GM19395 (cell line): ENCODE measurements around the gene ANLN.
"Not testable (repeated sequence)": the region's sequence is repeated elsewhere in the genome, so short reads cannot be mapped to it uniquely, and the experiment has no call there.

Experiments
- ATAC-seq: cut with Tn5 transposase; IDR thresholded peaks from one replicate; pipeline ENCODE4 v1.9.1; 2021; ENCODE audit warnings: mild to moderate bottlenecking, moderate library complexity; ENCODE audit not compliant: unreplicated experiment

ANLN gene

DNA sequence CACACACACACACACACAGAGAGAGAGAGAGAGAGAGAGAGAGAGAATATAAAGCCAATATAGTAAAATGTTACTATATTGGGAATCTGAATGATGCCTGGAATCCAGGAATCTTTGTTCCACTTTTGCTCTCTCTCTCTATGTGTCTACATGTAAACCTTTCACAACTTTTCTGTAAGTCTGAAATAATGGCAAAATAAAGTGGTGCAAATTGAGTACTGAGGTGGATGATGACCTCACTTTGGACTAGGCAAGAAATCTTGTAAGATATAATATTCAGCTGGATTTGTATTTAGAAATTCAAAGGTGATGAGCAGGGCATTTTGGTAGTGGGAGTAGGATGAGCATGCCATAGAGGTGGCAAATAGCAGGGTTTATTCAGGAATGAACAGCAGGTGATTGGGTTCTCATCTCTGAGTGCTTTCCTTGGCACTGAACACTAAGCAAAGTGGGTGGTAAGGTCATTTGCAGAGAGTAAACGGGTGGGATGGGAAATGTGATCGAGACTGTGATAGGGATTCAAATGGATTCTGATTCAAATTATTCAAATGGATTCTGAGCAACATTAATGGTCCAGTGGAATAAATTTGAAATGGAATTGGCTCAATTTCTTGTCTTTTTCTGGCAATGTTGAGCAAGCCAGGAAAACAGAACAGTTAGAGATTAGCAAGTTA is 9.7 kb upstream of the ANLN start:
- no peak for ATAC-seq

GRCh38 chr7:36381056-36381455 is 8.6 kb upstream of the ANLN start:
- ATAC-seq = no peak

GRCh38 chr7:36383284-36383683 is 6.4 kb upstream of the ANLN start:
- not testable (repeated sequence) for ATAC-seq

DNA sequence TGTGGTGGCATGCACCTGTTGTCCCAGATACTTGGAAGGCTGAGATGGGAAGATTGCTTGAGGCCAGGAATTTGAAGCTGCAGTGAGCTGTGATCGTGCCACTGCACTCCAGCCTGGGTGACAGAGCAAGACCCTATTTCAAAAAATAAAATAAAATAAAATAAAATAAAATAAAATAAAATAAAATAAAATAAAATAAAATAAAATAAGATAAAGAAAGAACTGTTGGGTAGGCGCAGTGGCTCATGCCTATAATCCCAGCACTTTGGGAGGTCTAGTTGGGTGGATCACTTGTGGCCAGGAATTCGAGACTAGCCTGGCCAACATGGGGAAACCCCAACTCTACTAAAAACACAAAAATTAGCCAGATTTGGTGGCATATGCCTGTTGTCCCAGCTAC is 4.0 kb upstream of the ANLN start:
- ATAC-seq = not testable (repeated sequence)

DNA sequence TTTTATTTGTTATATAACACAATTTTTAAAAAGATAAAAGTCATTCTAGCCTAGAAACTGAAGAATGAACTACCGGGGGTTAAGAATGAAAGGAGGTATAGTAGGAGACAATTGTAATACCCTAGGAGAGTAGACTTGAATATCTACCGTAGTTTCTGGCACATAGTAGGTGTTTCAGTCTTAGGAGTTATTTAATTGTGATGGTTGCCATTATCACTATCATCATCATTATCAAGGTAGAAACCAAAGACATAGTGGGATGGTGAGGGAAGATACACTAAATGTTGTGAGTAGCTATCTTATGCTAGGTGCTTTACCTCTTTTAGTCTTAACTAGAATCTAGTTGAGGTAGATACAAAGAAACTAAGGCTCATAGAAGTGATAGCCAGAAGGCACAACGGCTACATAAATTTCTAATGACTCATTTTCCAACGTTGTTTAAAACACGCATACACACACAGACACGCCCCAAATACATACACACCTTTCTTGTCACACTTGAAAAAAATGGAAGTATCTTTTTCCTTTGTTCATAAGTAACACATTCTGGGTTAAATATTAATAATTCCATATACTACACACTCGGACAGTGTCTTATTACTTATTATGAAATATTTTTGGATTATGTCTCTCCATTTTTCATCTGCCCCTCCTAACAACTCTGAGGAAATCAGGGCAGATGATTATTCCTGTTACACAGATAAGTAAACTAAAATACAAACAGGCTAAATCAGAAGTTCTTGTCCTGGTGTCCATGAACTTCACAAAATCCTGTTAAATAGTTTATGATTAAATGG is 2.0 kb upstream of the ANLN start:
- no peak for ATAC-seq

DNA sequence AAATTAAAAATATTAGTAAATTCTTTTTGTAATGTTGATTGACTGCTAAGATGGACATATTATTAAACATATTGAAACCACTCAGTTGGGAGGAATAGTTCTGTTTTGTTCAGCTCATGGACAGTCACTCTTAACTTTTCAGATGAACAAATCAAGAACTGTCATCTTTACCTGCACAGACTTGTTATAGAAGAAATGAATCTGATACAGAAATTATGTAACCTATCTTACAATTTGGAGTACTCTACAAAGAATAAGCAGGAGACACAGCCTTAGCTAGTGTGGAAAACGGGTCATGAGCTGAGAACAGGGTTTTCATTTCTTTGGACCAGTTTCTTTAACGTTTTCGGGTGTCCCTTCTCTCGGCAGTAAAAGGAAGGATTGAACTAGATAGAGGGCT is 1.2 kb upstream of the ANLN start:
- ATAC-seq = no peak

DNA sequence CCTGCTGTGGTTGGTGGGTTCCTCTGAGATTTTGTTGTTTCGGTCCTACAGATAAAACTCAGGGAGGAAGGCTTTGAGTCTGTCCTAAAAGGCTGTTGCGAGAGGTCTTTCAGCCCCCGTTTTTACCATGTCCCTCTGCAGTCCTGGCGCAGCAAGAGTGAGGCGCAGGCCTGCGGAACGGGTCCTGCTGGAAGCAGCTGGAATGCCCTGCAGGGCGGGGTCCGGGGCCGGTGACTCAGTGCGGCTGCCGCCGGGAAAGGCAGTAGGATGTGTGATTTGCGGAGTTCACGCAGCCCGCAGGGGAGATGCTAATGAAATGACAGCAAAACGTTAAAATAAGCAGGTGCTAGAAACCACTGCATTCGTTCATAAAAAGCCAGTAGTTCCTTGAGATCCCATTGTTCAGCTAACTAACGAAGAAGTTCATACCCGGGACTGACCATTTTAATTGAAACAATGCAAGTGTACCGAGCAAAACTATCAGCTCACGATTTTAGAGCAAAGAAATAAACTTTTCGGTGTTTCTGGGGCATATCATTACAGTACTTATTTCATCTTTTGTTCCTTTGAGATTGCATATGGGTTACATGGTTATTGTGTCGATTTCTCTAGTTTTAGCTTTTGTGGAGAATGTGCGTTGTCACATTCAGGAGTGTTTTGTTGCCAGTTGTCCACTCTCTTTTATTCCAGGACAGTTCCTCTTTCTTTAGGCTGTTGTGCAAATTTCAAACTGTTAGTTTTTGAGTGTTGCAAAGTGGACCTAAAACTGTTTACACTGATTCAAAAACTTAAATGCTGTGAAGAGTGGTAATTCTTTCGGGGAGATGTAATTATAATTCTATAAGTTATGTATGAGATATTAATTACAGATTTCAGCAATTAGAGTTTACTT is 783 bp downstream of the ANLN start:
- peak; percentile 43 for ATAC-seq

DNA sequence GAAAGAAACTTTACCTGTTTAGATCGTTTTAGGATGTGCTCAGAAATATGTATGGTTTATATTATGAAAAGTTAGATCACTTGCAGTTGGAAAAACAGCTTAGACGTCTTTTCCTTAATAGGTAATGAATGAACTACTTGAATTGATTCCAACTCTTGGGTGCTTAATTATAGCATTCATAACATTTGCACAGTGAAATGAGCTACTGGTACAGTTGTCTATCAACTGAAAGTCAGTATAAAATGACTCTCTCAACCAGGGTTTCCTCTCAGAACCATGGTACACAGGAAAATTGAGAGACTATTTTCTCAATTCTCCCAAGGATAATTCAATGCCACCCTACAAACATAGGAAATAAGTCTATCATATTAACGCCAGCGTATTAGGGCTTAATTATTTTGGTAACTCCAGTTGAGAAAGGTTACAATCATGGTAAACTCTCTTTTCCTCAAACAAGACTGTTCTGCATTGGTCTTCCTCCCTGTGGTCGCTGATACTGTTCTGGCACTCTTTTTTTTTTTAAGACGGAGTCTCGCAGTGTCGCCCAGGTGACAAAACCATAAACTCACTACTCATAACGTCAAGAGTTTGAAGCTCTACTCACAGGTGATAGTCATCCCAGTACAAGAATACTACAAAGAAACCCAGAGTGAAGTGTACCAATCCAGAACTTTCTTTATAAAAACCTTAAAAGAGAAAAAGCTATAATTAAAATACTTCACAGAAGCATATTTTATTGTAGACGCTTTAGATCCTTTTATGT is 2.0 kb downstream of the ANLN start:
- peak; percentile 58 for ATAC-seq

DNA sequence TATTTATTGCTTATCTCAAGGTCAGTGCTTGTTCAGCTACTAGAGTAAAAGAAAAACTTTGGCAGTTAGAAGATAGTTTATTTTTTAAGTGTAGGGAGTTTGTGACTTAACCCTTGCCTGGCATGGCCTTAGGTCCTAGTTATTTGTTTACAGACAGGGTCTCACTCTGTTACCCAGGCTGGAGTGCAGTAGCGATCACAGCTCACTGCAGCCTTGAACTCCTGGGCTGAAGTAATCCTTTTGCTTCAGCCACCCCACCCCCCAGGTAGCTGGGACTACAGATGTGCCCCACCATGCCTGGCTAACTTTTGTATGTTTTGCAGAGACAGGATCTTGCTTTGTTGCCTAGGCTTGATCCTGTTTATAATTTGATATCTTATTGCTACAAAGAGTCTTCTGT is 4.2 kb downstream of the ANLN start:
- no peak for ATAC-seq

GRCh38 chr7:36395171-36395894 is 5.7 kb downstream of the ANLN start:
- ATAC-seq = no peak

DNA sequence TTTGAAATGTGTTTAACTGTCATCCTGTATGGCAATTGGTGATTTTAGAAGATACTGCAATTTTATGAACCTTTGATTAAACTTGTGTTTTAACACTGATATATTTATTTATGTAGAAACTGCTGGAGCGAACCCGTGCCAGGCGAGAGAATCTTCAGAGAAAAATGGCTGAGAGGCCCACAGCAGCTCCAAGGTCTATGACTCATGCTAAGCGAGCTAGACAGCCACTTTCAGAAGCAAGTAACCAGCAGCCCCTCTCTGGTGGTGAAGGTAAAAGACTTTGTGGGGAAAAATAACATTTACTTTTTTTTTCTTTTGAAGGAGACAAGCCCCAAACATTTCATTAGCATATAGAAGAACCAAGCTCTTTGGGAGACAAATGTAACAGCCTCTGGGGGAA is 6.5 kb downstream of the ANLN start:
- ATAC-seq = no peak

- no peak for ATAC-seq
These were observed 10.4 kb downstream of the ANLN start for GRCh38 chr7:36400036-36400435.

GRCh38 chr7:36400606-36401005 is 10.9 kb downstream of the ANLN start:
- no peak for ATAC-seq

DNA sequence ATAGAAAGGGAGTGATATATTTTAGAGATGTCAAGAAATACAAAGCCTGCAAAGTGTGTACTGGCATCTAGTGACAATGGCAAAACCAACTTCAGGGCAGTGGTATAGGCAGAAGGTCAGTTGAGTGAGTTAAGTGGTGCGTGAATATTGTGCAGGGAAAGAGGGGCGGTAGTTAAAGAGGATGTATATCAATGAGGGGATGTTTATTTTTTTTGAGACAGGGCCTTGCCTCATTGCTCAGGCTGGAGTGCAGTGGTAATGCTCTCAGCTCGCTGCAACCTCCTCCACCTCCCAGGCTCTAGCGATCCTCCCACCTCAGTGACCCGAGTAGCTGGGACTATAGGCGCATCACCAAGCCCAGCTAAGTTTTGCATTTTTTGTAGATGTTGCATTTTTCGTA is 13.8 kb downstream of the ANLN start:
- ATAC-seq = no peak

- no peak for ATAC-seq
These were observed 15.2 kb downstream of the ANLN start for GRCh38 chr7:36404639-36405408.

GRCh38 chr7:36405409-36405803 is 15.7 kb downstream of the ANLN start:
- no peak for ATAC-seq

DNA sequence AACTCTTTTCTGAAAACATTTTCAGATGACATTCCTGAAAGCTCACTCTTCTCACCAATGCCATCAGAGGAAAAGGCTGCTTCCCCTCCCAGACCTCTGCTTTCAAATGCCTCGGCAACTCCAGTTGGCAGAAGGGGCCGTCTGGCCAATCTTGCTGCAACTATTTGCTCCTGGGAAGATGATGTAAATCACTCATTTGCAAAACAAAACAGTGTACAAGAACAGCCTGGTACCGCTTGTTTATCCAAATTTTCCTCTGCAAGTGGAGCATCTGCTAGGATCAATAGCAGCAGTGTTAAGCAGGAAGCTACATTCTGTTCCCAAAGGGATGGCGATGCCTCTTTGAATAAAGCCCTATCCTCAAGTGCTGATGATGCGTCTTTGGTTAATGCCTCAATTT is 16.5 kb downstream of the ANLN start:
- ATAC-seq = no peak

DNA sequence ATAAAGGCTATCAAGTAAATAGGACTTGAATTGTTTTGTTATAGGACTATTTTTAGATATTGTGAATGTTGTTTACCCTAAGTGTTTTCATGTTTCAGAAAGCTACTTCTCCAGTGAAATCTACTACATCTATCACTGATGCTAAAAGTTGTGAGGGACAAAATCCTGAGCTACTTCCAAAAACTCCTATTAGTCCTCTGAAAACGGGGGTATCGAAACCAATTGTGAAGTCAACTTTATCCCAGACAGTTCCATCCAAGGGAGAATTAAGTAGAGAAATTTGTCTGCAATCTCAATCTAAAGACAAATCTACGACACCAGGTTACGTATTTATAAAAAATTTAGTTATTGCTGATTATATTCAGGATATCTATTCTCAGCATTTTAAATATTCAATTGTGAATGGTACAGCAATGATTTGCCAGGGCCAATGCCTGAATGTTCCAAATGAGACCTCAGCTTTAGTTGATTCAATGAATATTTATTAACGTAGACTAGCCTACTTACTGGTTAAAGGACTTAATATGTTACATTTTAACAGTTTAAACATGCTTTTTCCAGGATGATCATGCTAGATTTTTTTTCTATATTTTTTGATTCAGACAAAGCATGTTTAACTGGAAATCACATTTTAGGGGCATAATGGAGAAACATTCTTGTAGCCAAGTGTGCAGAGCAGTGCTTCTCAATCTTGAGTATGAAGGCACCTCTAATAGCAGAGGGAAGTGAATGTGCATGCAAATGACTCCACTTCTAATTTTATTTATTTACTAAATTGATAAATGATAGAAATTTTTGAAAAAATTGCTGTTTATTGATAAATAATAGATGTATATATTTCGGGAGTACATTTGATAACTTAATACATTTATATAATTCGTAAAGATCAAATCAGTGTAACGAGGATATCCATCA is 18.2 kb downstream of the ANLN start:
- no peak for ATAC-seq
